K562 (cell line): ENCODE results near the gene ACSM5. TPM values are rescaled to one million over a fixed set of nuclear protein-coding genes. Genes with fewer than 3 reads are reported as not detected.
"Not testable (repeated sequence)": the region's sequence is repeated elsewhere in the genome, so short reads cannot be mapped to it uniquely, and the experiment has no call there.

ENCODE experiments used
- ATAC-seq: fragments of 200-7000 bp; cut with Tn5 transposase; 3 replicates; pipeline ENCODE4 v1.9.1; 2020; ENCODE audit warnings: moderate library complexity
- BruUV-seq: library from RNA; stranded (reverse); fragments of 400-500 nt; replicated peaks from 2 replicates; lab custom pipeline; 2021; lab: Mats Ljungman, UMichigan
- CTCF ChIA-PET: fragments of 300-600 bp; formaldehyde crosslinking; extraction: SDS; loops from one replicate; lab custom pipeline; 2021; ENCODE audit warnings: low intra/inter-chr PET ratio; lab: Yijun Ruan, JAX
- POLR2A ChIA-PET: fragments of 300-600, 350-650 bp; sonication (Branson Sonifier 250); formaldehyde crosslinking; extraction: SDS; loops from one replicate; lab custom pipeline; 2021; ENCODE audit warnings: antibody characterized with exemption, inconsistent platforms; lab: Yijun Ruan, JAX
- DNase-seq, 4 experiments: peaks; one replicate each; pipeline versions ENCODE4 v3.0.0 to v3.0.0-alpha.2; 2011 to 2018; ENCODE audit warnings: low spot score in 3 of 4, mixed read lengths in 3 of 4; ENCODE audit errors: extremely low read depth in 1 of 4
- FAIRE-seq: peaks from 2 replicates; lab custom pipeline; 2011; peaks lifted over from hg19 to GRCh38; lab: Jason Lieb, UNC
- H2AFZ ChIP-seq: 2 replicates; pipeline ENCODE4 v1.6.0; 2011; ENCODE audit warnings: low read depth, low read length, control low read depth, inconsistent platforms
- H3K27ac ChIP-seq: fragments of 200-600 bp; 3 replicates; pipeline ENCODE4 v1.8.0; 2011; ENCODE audit warnings: low read depth, mild to moderate bottlenecking, control low read depth, inconsistent platforms, low read length, moderate library complexity, mixed read lengths; ENCODE audit errors: extremely low read depth
- H3K27me3 ChIP-seq, 2 experiments: fragments of 300-600 bp in 1 of 2; 2 replicates in 1 of 2; 3 replicates in 1 of 2; pipeline versions ENCODE4 v1.6.0 to v1.8.0; 2011; ENCODE audit warnings: inconsistent platforms in 2 of 2, low read length in 2 of 2, mild to moderate bottlenecking in 1 of 2, mixed read lengths in 1 of 2, moderate library complexity in 1 of 2; ENCODE audit not compliant: control insufficient read depth in 2 of 2, insufficient read depth in 2 of 2
- H3K36me3 ChIP-seq: fragments of 300-600 bp; 3 replicates; pipeline ENCODE4 v1.8.0; 2011; ENCODE audit warnings: mild to moderate bottlenecking, low read length, inconsistent platforms; ENCODE audit not compliant: control insufficient read depth, insufficient read depth
- H3K4me1 ChIP-seq, 2 experiments: fragments of 200-600 bp in 1 of 2; replicated peaks in 1 of 2; 2 replicates in 1 of 2; 3 replicates in 1 of 2; pipeline versions ENCODE4 v1.5.1 to v1.8.0; 2011; ENCODE audit warnings: inconsistent platforms in 2 of 2, low read length in 2 of 2, mild to moderate bottlenecking in 1 of 2, mixed read lengths in 1 of 2, moderate library complexity in 1 of 2; ENCODE audit not compliant: control insufficient read depth in 2 of 2, insufficient read depth in 2 of 2
- H3K4me2 ChIP-seq: 2 replicates; pipeline ENCODE4 v1.6.1; 2011; ENCODE audit warnings: low read length, control low read depth, inconsistent platforms, mixed read lengths; ENCODE audit not compliant: insufficient read depth
- H3K4me3 ChIP-seq: fragments of 200-600 bp; sonication (generic), shearing (Covaris generic); 2 replicates; pipeline ENCODE4 v1.5.1; 2016; ENCODE audit warnings: control low read depth, inconsistent platforms
- H3K79me2 ChIP-seq: fragments of 200-600 bp; 3 replicates; pipeline ENCODE4 v1.8.0; 2011; ENCODE audit warnings: low read length, inconsistent platforms; ENCODE audit not compliant: control insufficient read depth, insufficient read depth
- H3K9ac ChIP-seq, 2 experiments: 2 replicates each; pipeline versions ENCODE4 v1.6.0 to v1.6.1; 2011; ENCODE audit warnings: low read depth in 2 of 2, low read length in 2 of 2, control low read depth in 1 of 2, inconsistent platforms in 1 of 2, mild to moderate bottlenecking in 1 of 2, mixed read lengths in 1 of 2; ENCODE audit not compliant: insufficient read depth in 1 of 2
- H3K9me1 ChIP-seq: one replicate; pipeline ENCODE4 v1.6.0; 2011; ENCODE audit warnings: inconsistent platforms, mild to moderate bottlenecking, low read length, moderate library complexity; ENCODE audit not compliant: control insufficient read depth, insufficient read depth
- H3K9me3 ChIP-seq: replicated peaks from 2 replicates; pipeline ENCODE4 v1.5.1; 2011; ENCODE audit warnings: low read depth, low read length, inconsistent platforms; ENCODE audit not compliant: control insufficient read depth, insufficient read depth
- H4K20me1 ChIP-seq: replicated peaks from 2 replicates; pipeline ENCODE4 v1.6.1; 2011; ENCODE audit warnings: low read length, inconsistent platforms, mixed read lengths; ENCODE audit not compliant: control insufficient read depth, insufficient read depth
- CBFA2T2 ChIP-seq: fragments of 450-650 bp; conservative IDR thresholded peaks from 2 replicates; pipeline ENCODE4 v1.6.1; 2017; ENCODE audit warnings: mild to moderate bottlenecking
- KLF6 ChIP-seq: fragments of 250-450 bp; sonication (Bioruptor Pico); IDR thresholded peaks from 2 replicates; pipeline ENCODE4 v1.4.0; 2020; ENCODE audit warnings: mild to moderate bottlenecking, moderate library complexity, borderline replicate concordance
- MCM7 ChIP-seq, 2 experiments: fragments of 450-650 bp; IDR thresholded peaks; 2 replicates each; pipeline ENCODE4 v1.6.1; 2016 to 2018
- NR2C1 ChIP-seq, 2 experiments: fragments of 450-650 bp; IDR thresholded peaks; 2 replicates each; pipeline ENCODE4 v1.6.1; 2017; ENCODE audit warnings: mild to moderate bottlenecking in 2 of 2, antibody characterized with exemption in 1 of 2, inconsistent platforms in 1 of 2, missing compliant biosample characterization in 1 of 2, missing genetic modification characterization in 1 of 2
- SRSF9 ChIP-seq: fragments of 200-400 bp; formaldehyde crosslinking; IDR thresholded peaks from 2 replicates; pipeline ENCODE4 v1.6.1; 2017; ENCODE audit warnings: low read depth, low read length, borderline replicate concordance
- TAF1 ChIP-seq: IDR thresholded peaks from 2 replicates; pipeline ENCODE4 v1.6.1; 2011; ENCODE audit warnings: mild to moderate bottlenecking, low read length, moderate library complexity; ENCODE audit not compliant: insufficient read depth, control insufficient read depth, severe bottlenecking; ENCODE audit errors: extremely low read depth
- TRIM24 ChIP-seq, 2 experiments: fragments of 450-650 bp; IDR thresholded peaks; 2 replicates each; pipeline ENCODE4 v1.6.1; 2016
- XRCC5 ChIP-seq: fragments of 200-400 bp; formaldehyde crosslinking; IDR thresholded peaks from 2 replicates; pipeline ENCODE4 v1.6.1; 2017; ENCODE audit warnings: low read depth, mild to moderate bottlenecking, low read length
- ZNF316 ChIP-seq: fragments of 450-650 bp; IDR thresholded peaks from 2 replicates; pipeline ENCODE4 v1.6.1; 2016
- WGBS: fragments of 100-300 bp; shearing (Covaris generic); methylation state at CpG from one replicate; pipeline ENCODE4 v1.1.6; 2016; ENCODE audit warnings: low coverage, mixed read lengths; ENCODE audit not compliant: insufficient coverage; ENCODE audit errors: missing lambda C conversion rate; 5-methylcytosine and 5-hydroxymethylcytosine counted together
- in situ Hi-C: fragments of 300-500 bp; cut with MboI; formaldehyde crosslinking; loops from 4 replicates; pipeline ENCODE4 v1.15.0; 2018; ENCODE audit warnings: inconsistent platforms, mixed read lengths
- intact Hi-C: fragments of 100-400 bp; cut with micrococcal nuclease; formaldehyde crosslinking; loops from 2 replicates; pipeline ENCODE4 v1.14.2; 2022
- polyA plus RNA-seq, 8 experiments: library from polyadenylated mRNA; depleted of rRNA in 4 of 8; stranded (reverse) in 5 of 8; unstranded in 3 of 8; fragments of >200 nt; fragmentation: Nextera tagmentation in 2 of 8; fragmentation: Illumina TruSeq in 1 of 8; extraction: Ambion mirVana in 2 of 8; extraction: Trizol in 1 of 8; gene quantifications; 2 replicates each; pipeline versions ENCODE4 v1.2.1 to v1.2.3, GENCODE V29; 2011 to 2014; ENCODE audit warnings: inconsistent platforms in 1 of 8, missing spikeins in 1 of 8
- total RNA-seq, 7 experiments: library from RNA; depleted of rRNA in 6 of 7; stranded (reverse); fragments of >200 nt in 6 of 7; fragmentation: Illumina TruSeq in 2 of 7; extraction: Trizol in 2 of 7; gene quantifications; 2 replicates each; pipeline versions ENCODE4 v1.2.1 to v1.2.3, GENCODE V29; 2011 to 2021; ENCODE audit warnings: low replicate concordance in 1 of 7

ACSM5 gene
- total and polyA plus RNA-seq, 9 of the 15 experiments (the other 6 are each of a cell fraction or from before 2014, with no cell fraction given): not detected

DNA sequence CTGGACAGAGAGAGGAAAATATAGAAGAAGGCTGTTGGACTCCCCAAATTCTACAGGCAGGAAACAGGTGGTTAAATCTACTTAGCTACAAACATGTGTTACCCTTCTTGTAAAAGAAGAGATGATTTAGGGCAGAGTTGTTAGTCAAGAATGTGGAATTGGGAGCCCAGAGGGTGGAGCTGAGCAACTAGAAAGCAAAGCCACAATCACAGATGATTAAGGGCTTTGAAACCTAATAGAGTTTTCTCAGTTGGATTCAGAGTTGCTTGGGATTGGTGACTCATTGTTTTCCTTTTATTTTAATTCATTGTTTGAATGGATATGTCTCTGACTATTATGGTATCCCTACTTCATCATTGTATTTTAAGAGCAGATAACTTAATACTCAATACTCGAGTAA is 6.2 kb downstream of the ACSM5 start:
- FAIRE-seq (no peak), ATAC-seq (no peak), DNase-seq (no peak)
- H4K20me1 ChIP-seq: no peaks in the 10 kb centered on the region
- POLR2A ChIA-PET: no interaction called here
- intact Hi-C loops (no loop called here), in situ Hi-C loops (no loop called here)
- peaks cover 0 to 5% of the 10 kb centered on the region in 2 experiments; a peak in 1 of 5 replicates for H3K27me3 ChIP-seq
- no peaks in the 10 kb centered on the region for H3K36me3 ChIP-seq
- H3K9ac ChIP-seq: no peak overlapping the region
- H3K9me1 ChIP-seq: no peaks in the 10 kb centered on the region
- H3K79me2 ChIP-seq: no peaks in the 10 kb centered on the region
- 0% methylated on average over 1 of the region's 1 CpG for WGBS
- H3K4me1 ChIP-seq: no peaks in the 10 kb centered on the region
- no peak overlapping the region for H3K4me2 ChIP-seq
- no peak overlapping the region for H3K4me3 ChIP-seq
- H3K9me3 ChIP-seq: no peaks in the 10 kb centered on the region
- H3K27ac ChIP-seq: no peak overlapping the region
- no TSS peak for BruUV-seq
- H2AFZ ChIP-seq: no peak overlapping the region
- CTCF ChIA-PET: no interaction called here
- TF ChIP-seq TRIM24 (IDR thresholded peaks at IDR 0.05) (no peak), TAF1 (no peak), ZNF316 (no peak), KLF6 (no peak), MCM7 (IDR thresholded peaks at IDR 0.05) (no peak), CBFA2T2 (no peak), XRCC5 (no peak), NR2C1 (IDR thresholded peaks at IDR 0.05) (no peak), NR2C1 (tag; IDR thresholded peaks at IDR 0.05) (no peak), SRSF9 (no peak)

DNA sequence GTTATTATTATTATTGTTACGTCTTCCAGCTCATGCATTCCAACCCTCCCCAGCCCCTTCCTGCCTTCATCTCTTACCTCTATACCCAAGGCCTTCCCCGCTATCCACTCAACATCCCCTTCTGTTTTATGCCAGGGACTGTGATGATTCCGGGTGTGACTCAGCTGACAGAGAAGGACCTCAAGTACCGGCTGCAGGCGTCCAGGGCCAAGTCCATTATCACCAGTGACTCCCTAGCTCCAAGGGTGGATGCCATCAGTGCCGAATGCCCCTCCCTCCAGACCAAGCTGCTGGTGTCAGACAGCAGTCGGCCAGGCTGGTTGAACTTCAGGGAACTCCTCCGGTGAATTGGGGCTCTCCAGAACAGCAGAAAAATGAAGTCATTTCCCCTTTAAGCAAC is 9.8 kb downstream of the ACSM5 start:
- H3K4me2 ChIP-seq, H3K79me2 ChIP-seq, H3K4me3 ChIP-seq, FAIRE-seq, POLR2A ChIA-PET, DNase-seq, H3K27me3 ChIP-seq, H3K9me3 ChIP-seq, CTCF ChIA-PET, H3K36me3 ChIP-seq, H2AFZ ChIP-seq, BruUV-seq, H3K27ac ChIP-seq, H3K9ac ChIP-seq, H4K20me1 ChIP-seq, ATAC-seq, intact Hi-C loops, H3K4me1 ChIP-seq, in situ Hi-C loops, H3K9me1 ChIP-seq: not testable (repeated sequence)
- under 1% methylated on average over 8 of the region's 8 CpGs for WGBS

DNA sequence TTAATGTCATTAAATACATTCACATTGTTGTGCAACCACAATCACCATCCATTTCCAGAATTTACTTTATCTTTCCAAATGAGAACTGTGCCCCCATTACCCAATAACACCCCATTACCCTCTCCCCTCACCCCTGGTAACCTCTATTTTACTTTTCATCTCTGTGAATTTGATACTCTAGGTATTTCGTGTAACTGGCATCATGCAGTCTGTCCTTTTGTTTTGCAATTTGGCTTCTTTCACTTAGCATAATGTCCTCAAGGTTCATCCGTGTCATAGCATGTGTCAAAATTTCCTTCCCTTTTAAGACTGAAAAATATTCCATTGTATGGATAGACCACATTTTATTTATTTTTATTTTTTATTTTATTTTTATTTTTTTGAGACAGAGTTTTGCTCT is 12.4 kb downstream of the ACSM5 start:
- H3K79me2 ChIP-seq, H3K27ac ChIP-seq, H3K27me3 ChIP-seq, H3K9me1 ChIP-seq, H2AFZ ChIP-seq, H3K4me2 ChIP-seq, POLR2A ChIA-PET, CTCF ChIA-PET, H3K4me3 ChIP-seq, DNase-seq, H3K9me3 ChIP-seq, ATAC-seq, FAIRE-seq, H4K20me1 ChIP-seq, H3K36me3 ChIP-seq, H3K4me1 ChIP-seq, in situ Hi-C loops, H3K9ac ChIP-seq, BruUV-seq, intact Hi-C loops: not testable (repeated sequence)
- WGBS: 0% methylated on average over 2 of the region's 2 CpGs
